RWPE1 (cell line): Measurements from ENCODE around the gene SLC28A1.
A peak's percentile ranks its signal among the peaks of the same experiment; 100 is the strongest.

Experiments used
- CTCF ChIA-PET: fragments of 350-600 bp; sonication (Branson Sonifier 250); formaldehyde crosslinking; extraction: SDS; loops from one replicate; lab custom pipeline; 2021; lab: Yijun Ruan, JAX
- POLR2A ChIA-PET: fragments of 400-600 bp; formaldehyde crosslinking; extraction: SDS; loops from one replicate; lab custom pipeline; 2020; ENCODE audit warnings: antibody characterized with exemption; ENCODE audit not compliant: low non-redundant PET; lab: Yijun Ruan, JAX
- DNase-seq: peaks from one replicate; pipeline ENCODE4 v3.0.0; 2012; ENCODE audit warnings: low spot score
- H3K27ac ChIP-seq: fragments of 450-650 bp; 2 replicates; pipeline ENCODE4 v1.5.1; 2017
- TF ChIP-seq, protein P1 (sequence below): fragments of 450-650 bp; conservative IDR thresholded peaks from 2 replicates; pipeline ENCODE4 v1.5.1; 2017; ENCODE audit warnings: low read depth, mild to moderate bottlenecking

SLC28A1 gene

DNA sequence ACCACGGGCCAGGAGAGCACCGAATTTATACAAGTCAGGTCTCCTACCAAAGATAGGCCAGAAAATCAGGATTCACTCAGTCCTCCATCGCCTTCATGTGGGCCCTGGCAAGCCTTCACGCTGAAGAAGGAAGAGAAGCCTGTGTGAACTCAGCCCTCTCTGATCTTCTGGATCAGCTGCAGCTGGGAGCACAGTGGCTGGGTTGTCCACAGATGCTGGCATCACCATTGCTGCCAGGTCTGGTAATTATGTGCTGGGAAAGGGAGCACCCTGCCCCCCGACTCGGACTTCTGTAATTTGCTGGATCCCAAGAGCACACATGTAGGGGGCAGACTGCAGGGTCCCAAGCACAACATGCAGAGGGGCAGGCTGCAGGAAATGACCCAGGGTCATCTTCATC, 84.8 kb downstream of the SLC28A1 start:
- no peak overlapping the region for H3K27ac ChIP-seq
- POLR2A ChIA-PET, result no interaction called here
- no peak for DNase-seq
- CTCF ChIA-PET, result no interaction called here
- TF ChIP-seq, protein P1, sequence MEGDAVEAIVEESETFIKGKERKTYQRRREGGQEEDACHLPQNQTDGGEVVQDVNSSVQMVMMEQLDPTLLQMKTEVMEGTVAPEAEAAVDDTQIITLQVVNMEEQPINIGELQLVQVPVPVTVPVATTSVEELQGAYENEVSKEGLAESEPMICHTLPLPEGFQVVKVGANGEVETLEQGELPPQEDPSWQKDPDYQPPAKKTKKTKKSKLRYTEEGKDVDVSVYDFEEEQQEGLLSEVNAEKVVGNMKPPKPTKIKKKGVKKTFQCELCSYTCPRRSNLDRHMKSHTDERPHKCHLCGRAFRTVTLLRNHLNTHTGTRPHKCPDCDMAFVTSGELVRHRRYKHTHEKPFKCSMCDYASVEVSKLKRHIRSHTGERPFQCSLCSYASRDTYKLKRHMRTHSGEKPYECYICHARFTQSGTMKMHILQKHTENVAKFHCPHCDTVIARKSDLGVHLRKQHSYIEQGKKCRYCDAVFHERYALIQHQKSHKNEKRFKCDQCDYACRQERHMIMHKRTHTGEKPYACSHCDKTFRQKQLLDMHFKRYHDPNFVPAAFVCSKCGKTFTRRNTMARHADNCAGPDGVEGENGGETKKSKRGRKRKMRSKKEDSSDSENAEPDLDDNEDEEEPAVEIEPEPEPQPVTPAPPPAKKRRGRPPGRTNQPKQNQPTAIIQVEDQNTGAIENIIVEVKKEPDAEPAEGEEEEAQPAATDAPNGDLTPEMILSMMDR, result no peak

DNA sequence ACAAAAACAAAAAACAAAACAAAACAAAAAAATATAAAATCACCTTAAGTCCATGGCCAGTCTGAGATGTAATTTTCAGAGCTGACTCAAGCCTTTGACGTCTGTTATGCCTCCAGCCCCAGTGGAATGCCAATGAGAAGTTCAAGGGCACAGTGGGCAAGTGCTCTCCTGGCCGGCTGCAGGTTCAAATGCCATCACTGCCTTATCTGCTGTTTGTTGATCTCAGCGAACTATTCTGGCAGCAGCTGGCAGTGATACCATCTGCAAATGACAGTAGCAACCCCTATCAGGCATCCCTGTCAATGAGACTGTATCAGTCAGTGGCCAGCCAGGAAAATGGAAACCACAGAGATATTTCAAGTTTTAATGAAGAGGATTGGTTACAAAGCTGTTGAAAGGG, 86.4 kb downstream of the SLC28A1 start:
- POLR2A ChIA-PET, result no interaction called here
- TF ChIP-seq, protein P1, result no peak
- CTCF ChIA-PET, result interaction anchor here (0.8 kb wide), 1 partner anchor 15 kb away, joined by 3 read pairs; no protein-coding TSS in a partner anchor
- H3K27ac ChIP-seq, result no peak overlapping the region
- no peak for DNase-seq

DNA sequence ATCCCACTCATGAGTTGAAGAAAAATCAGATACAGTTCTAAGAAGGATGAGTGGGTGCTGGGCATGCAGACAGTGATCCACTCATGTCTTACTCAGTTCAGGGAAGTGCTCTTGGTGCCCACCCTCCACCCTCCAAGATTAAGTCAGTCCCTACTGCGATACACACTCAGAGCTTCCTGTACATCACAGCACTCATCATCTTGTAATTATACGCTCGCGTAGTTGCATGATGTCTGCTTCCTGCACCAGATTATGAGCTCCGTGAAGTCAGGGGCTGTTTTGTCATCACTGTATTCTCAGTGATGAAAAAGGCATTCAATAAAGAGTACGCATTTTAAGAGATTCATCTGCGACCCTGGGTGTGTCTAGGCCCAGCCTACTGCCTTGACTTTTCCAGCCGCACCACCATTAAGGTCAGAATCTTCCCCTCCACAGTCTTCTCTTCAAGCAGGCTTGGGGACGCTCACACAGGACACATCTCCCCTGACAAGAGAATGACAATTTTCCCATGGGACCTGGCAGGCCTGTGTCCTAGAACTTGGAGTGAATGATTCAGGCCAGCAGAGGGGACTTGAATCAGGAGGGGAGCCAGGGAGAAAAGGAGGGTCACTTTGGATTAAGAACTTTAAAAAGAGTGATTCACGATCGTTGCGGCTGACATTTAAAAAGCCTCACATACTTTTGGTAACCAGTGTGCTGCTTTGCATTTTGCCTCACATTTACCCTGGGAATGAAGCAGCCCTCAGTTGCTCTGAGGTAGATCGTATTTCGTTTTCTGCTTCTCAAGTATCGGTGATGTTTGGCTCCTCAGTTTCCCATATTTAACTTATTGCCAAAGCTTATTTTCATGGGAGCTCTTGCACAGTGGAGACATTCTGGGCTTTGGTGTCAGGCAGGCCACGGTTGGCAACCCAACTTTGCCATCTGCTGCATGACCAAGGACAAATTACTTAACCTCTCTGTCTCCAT, 89.3 kb downstream of the SLC28A1 start:
- ChIA-PET POLR2A (no interaction called here), CTCF (no interaction called here)
- TF ChIP-seq, protein P1, result no peak
- DNase-seq, result no peak
- no peak overlapping the region for H3K27ac ChIP-seq

DNA sequence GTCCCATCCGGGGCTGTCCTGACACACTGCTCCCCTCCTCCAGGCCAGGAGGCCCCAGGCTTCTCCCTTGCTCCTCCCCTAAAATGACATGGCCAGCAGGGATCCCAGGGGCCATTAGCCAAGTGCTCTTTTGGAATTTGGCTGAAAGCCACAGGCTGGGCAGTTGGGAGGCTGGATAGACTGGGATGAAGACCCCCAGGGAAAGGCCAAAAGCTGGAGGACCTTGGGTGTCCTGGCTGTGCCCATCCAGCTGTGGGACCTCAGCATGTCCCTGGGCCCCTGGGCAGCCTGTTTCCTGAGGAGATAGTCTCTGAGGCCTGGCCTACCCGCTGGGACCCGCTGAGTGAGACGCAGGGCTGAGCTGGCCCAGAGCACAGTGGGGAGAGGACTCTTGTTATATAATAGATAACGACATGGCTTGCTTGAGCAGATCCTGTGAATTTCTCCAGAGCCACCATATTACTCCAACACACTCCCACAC, 91.4 kb downstream of the SLC28A1 start:
- no peak for DNase-seq
- TF ChIP-seq, protein P1, result no peak
- ChIA-PET POLR2A (no interaction called here), CTCF (interaction anchor here (0.6 to 0.7 kb wide), 2 partner anchors 132 to 142 kb away, joined by 5 to 6 read pairs; no protein-coding TSS in a partner anchor)
- no peak overlapping the region for H3K27ac ChIP-seq

DNA sequence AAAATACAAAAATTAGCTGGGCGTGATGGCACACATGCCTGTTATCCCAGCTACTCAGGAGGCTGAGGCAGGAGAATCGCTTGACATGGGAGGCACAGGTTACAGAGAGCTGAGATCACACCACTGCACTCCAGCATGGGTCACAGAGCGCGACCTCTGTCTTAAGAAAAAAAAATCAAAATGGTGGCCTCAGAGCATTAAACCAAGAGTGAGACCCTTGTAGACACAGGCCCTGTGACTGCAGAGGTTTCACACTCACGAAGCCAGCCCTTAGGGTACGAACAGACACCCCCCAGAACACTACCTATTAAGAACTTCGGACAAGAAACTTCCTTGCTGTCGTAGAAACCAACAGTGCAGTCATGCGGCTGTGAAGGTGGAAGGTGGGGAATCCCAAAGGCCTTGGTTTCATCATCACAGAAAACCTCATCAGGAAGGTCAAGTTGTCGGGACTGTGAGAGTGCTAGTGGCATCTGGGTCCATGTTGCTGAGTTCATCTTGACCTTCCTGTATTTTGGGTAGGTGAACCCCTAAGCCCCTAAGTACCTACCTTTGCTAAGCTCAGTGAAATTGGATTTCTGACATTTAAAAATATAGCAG, 92.4 kb downstream of the SLC28A1 start:
- ChIA-PET POLR2A (no interaction called here), CTCF (interaction anchor here (0.6 kb wide), 1 partner anchor 143 kb away, joined by 6 read pairs; no protein-coding TSS in a partner anchor)
- TF ChIP-seq, protein P1, result no peak
- H3K27ac ChIP-seq, result no peak overlapping the region
- no peak for DNase-seq

DNA sequence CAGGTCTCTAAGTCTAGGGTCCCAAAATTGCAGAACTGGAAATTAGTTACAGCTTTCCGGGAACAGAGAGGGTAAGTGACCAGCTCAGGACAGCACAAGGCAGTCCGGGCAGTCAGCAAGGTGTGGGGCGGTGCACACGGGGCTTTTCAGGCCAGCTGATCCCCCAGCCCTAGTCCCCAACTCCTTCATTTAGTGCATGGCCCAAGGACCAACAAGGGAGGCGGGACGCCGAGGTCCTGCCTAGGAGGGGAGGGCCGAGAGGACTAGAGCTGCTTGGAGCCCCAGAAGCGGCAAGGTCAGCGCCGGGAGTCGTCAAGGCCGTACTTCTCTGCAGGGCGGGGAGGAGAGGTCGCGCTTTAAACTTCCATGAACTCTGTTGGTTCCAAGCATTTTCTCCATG, 95.2 kb downstream of the SLC28A1 start:
- ChIA-PET CTCF (no interaction called here), POLR2A (no interaction called here)
- no peak for DNase-seq
- TF ChIP-seq, protein P1, result no peak
- H3K27ac ChIP-seq, result peak overlapping the region; percentile 88; the same call in 1 of the 2 replicates
